Measurements from ENCODE around the gene SLC35D2. TPM values are rescaled to one million over a fixed set of nuclear protein-coding genes. Genes with fewer than 3 reads are reported as not detected.

SLC35D2 gene
- total and polyA plus RNA-seq, 2 experiments from 2014 or later: 24.5 to 25.7 TPM

DNA sequence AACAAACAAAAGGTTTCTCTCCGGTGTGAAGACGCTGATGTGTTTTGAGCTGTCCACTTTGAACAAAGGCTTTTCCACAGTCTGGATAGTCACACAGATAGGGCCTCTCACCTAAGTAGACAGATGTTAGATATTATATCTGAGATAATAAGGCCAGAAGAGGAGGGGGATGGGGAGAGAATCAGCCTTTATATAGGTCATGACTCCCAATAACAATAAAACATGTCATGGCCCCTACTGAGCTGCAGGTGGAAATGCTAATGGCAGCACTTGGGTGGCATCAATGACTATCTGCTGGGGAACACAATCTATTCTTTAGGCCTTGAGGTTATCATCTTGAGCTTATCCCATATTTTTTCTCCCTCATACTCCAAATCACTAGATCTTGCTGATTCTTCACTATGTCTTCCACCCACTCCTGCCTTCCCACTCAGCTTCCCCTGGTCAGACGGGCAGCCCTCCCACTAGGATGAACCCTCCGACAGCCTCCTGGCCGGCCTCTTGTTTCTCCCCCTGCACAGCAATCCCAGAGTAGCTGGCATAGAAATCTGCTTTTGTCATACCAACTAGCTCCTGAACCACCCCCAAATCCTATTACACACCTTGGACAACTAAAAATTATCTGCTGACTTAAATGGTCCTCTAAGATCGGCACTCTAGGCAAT is 11.5 kb upstream of the SLC35D2 start:
- Histone ChIP-seq H3K4me1 (ENCODE audit: low read depth) (no peaks in the 10 kb centered on the region), H3K36me3 (no peaks in the 10 kb centered on the region), H3K4me3 (no peak overlapping the region), H3K9me3 (ENCODE audit: low read depth) (no peaks in the 10 kb centered on the region), H3K27ac (no peak overlapping the region), H3K27me3 (no peaks in the 10 kb centered on the region)
- TF ChIP-seq, protein P1, sequence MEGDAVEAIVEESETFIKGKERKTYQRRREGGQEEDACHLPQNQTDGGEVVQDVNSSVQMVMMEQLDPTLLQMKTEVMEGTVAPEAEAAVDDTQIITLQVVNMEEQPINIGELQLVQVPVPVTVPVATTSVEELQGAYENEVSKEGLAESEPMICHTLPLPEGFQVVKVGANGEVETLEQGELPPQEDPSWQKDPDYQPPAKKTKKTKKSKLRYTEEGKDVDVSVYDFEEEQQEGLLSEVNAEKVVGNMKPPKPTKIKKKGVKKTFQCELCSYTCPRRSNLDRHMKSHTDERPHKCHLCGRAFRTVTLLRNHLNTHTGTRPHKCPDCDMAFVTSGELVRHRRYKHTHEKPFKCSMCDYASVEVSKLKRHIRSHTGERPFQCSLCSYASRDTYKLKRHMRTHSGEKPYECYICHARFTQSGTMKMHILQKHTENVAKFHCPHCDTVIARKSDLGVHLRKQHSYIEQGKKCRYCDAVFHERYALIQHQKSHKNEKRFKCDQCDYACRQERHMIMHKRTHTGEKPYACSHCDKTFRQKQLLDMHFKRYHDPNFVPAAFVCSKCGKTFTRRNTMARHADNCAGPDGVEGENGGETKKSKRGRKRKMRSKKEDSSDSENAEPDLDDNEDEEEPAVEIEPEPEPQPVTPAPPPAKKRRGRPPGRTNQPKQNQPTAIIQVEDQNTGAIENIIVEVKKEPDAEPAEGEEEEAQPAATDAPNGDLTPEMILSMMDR (IDR thresholded peaks at IDR 0.05; ENCODE audit: low read depth, low read length): no peak
- DNase-seq (ENCODE audit: low read depth in 1 of 2, low spot score in 1 of 2): no peak

DNA sequence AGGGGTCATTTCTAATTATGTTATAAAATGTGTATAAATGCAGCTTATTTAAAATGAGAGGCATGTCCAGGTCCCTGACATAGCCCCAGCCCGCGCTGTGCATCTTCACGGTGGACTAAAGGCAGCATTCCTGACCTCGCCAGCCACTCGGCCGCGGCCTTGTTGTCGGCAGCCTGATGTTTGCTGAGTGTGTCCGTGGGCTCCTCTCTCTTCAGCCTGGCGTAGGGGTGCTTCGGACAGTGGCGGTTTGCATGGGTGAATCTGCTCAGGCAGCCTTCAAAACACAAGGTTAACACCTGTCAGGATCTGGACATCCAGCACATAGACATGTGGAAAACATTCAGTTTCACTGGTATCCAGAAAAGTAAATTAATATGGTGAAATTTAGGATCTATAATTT is 8.8 kb upstream of the SLC35D2 start:
- no peak overlapping the region for H3K27ac ChIP-seq
- H3K4me3 ChIP-seq: no peak overlapping the region
- no peaks in the 10 kb centered on the region for H3K36me3 ChIP-seq
- no peaks in the 10 kb centered on the region for H3K27me3 ChIP-seq
- TF ChIP-seq, protein P1 (IDR thresholded peaks at IDR 0.05; ENCODE audit: low read depth, low read length): no peak
- no peak for DNase-seq (ENCODE audit: low read depth in 1 of 2, low spot score in 1 of 2)
- H3K9me3 ChIP-seq (ENCODE audit: low read depth): no peaks in the 10 kb centered on the region
- no peaks in the 10 kb centered on the region for H3K4me1 ChIP-seq (ENCODE audit: low read depth)

DNA sequence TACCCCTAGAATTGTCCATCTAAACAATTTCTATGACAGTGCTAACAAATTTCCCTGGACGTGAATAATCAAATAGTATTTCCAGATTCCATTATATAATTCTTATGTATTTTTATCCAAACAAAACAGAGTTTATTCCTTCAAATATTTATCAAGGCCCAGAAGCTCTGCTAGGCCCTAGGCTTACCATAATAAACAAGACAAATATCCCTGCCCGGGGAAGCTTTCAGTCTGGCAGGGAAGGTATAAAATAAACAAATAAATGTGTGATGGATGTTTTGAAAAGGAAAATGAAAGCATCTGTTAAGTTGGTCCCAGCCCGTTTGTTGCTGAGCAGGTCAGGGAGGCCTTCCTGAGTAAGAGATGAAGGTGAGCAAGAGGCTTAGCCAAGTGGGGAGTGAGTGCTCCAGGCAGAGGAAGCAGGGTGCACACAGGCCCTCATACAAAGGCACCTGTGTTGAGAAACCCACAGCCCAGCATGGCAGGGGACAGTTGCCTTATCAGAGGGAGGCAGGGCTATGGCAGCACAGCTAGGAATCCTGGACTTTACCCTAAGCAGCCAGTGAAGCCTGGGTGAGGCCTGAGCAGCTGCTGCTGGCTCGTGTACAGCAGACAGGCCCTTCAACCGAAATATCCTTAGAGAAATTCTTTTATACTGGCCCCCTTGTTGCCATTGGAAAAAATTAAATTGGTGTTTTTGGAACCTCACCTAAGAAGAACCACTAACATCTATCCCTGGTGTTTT is 7.7 kb upstream of the SLC35D2 start:
- no peaks in the 10 kb centered on the region for H3K4me1 ChIP-seq (ENCODE audit: low read depth)
- TF ChIP-seq, protein P1 (IDR thresholded peaks at IDR 0.05; ENCODE audit: low read depth, low read length): no peak
- H3K36me3 ChIP-seq: no peaks in the 10 kb centered on the region
- H3K9me3 ChIP-seq (ENCODE audit: low read depth): no peaks in the 10 kb centered on the region
- H3K27ac ChIP-seq: peak overlapping the region; percentile 29
- no peak for DNase-seq (ENCODE audit: low read depth in 1 of 2, low spot score in 1 of 2)
- no peak overlapping the region for H3K4me3 ChIP-seq
- no peaks in the 10 kb centered on the region for H3K27me3 ChIP-seq

DNA sequence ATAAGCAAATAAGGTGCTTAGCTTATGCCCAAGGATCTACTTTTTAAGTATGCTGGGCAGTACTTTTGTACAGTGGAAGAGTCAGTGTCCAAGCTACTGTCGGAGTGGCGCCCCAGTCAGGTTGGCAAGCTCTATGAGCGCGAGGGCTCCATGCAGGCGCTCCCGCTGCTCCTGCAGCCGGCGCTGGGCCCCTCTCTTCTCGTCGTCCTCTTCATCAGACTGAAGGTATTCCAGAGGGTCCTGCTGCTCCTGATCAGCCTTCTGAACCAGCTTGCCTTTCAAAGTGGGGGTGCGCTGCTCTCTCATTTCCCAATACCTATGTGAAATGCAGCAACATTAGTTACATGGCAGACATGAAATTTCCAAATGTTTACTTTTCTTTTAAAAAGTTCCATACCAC is 4.6 kb upstream of the SLC35D2 start:
- no peaks in the 10 kb centered on the region for H3K27me3 ChIP-seq
- no peaks in the 10 kb centered on the region for H3K9me3 ChIP-seq (ENCODE audit: low read depth)
- DNase-seq (ENCODE audit: low read depth in 1 of 2, low spot score in 1 of 2): no peak
- H3K4me1 ChIP-seq (ENCODE audit: low read depth): no peaks in the 10 kb centered on the region
- no peak overlapping the region for H3K27ac ChIP-seq
- TF ChIP-seq, protein P1 (IDR thresholded peaks at IDR 0.05; ENCODE audit: low read depth, low read length): no peak
- no peak overlapping the region for H3K4me3 ChIP-seq
- no peaks in the 10 kb centered on the region for H3K36me3 ChIP-seq

DNA sequence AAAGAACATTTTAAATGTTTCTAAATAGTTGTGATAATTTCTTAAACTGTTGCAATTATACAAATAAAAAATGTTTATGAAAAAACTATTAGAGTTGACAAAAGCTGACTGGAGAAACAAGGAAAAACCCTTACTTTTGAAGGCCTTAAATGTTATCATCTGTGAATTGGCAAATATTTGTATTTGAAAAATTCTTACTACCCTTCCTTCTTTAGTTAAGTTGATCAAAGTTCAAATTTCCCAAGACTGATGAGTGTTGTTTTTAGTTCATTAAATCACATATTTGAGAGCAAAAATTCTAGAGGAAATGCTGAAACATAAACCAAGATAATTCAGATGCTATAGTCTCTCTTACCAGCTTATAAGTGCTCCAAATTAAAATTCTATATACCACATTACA is 2.6 kb upstream of the SLC35D2 start:
- Histone ChIP-seq H3K36me3 (no peaks in the 10 kb centered on the region), H3K27me3 (no peaks in the 10 kb centered on the region), H3K9me3 (ENCODE audit: low read depth) (no peaks in the 10 kb centered on the region), H3K4me1 (ENCODE audit: low read depth) (no peaks in the 10 kb centered on the region), H3K27ac (no peak overlapping the region), H3K4me3 (no peak overlapping the region)
- DNase-seq (ENCODE audit: low read depth in 1 of 2, low spot score in 1 of 2): no peak
- TF ChIP-seq, protein P1 (IDR thresholded peaks at IDR 0.05; ENCODE audit: low read depth, low read length): no peak

Data from cardiac muscle cell (in vitro differentiated cells and primary cell).